Thymus (tissue), 2 donors: ENCODE data around the gene NOL4L. TPM values are rescaled to one million over a fixed set of nuclear protein-coding genes. Genes with fewer than 3 reads are reported as not detected.

Experiments used
- polyA plus RNA-seq: library from polyadenylated mRNA; stranded (reverse); fragments of 200-250 nt; gene quantifications from one replicate; pipeline ENCODE4 v1.2.3, GENCODE V29; 2013
- total RNA-seq: library from RNA; stranded (reverse); fragments of 120-200 nt; gene quantifications from one replicate; pipeline ENCODE4 v1.2.4, GENCODE V29; 2013
- donor health status: healthy.

Gene NOL4L
- total and polyA plus RNA-seq, 2 donors, result 12.4 to 14.1 TPM

Other genes with a start within 250 kb of the NOL4L start
- 34.8 TPM for gene ASXL1, start 227.0 kb downstream of the NOL4L start, total RNA-seq
- gene ASXL1, start 227.0 kb downstream of the NOL4L start, polyA plus RNA-seq, result 40.0 TPM
- 0.05 TPM for gene C20orf203, start 88.6 kb upstream of the NOL4L start, total RNA-seq
- gene C20orf203, start 88.6 kb upstream of the NOL4L start, polyA plus RNA-seq, result 0.23 TPM
- gene COMMD7, start 158.1 kb upstream of the NOL4L start, total RNA-seq, result 25.8 TPM
- gene COMMD7, start 158.1 kb upstream of the NOL4L start, polyA plus RNA-seq, result 57.6 TPM
- 2.7 TPM for gene DNMT3B, start 177.1 kb upstream of the NOL4L start, total RNA-seq
- 1.3 TPM for gene DNMT3B, start 177.1 kb upstream of the NOL4L start, polyA plus RNA-seq
- 94.9 TPM for gene MAPRE1, start 234.6 kb upstream of the NOL4L start, total RNA-seq
- gene MAPRE1, start 234.6 kb upstream of the NOL4L start, polyA plus RNA-seq, result 55.6 TPM